Glomerular visceral epithelial cell (primary cell): ENCODE measurements around the gene ZNF3.
"Not testable (repeated sequence)": the region's sequence is repeated elsewhere in the genome, so short reads cannot be mapped to it uniquely, and the experiment has no call there.

ENCODE experiments used
- DNase-seq: peaks from one replicate; pipeline ENCODE4 v3.0.0-alpha.2; 2016; ENCODE audit errors: extremely low spot score

ZNF3 gene

DNA sequence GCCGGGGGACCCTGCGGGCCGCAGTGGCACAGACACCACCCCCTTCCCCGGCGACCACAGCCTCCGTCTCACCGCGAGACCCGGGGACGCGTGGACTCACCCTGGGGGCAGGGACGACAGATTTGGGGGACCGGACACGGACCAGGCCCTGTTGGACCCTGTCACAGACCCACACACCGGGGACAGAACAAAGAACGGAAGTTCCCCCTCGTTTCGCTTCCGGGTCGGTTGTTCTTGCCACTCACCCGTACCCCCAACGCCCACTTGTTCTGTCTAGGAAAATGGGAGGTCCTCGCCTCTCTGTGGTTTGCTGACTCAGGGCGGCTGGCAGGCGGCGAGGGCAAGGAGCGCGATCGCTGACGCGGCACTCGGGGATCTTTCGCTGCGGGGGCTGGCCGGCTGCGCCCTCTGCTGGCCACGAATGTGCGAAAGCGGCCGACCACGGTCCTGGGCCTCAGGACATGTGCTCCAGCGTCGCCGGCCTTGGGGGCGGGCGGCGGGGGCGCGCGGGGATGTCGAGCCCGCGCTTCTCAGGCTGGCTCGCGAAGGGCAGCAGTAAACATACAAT, at the start of gene ZNF3:
Gene ZNF3, minus strand, starts transcription at position 189 of the 568 bp plus-strand sequence. CDS start 4,366 bp downstream, outside the sequence.
- DNase-seq: peak; percentile 98

DNA sequence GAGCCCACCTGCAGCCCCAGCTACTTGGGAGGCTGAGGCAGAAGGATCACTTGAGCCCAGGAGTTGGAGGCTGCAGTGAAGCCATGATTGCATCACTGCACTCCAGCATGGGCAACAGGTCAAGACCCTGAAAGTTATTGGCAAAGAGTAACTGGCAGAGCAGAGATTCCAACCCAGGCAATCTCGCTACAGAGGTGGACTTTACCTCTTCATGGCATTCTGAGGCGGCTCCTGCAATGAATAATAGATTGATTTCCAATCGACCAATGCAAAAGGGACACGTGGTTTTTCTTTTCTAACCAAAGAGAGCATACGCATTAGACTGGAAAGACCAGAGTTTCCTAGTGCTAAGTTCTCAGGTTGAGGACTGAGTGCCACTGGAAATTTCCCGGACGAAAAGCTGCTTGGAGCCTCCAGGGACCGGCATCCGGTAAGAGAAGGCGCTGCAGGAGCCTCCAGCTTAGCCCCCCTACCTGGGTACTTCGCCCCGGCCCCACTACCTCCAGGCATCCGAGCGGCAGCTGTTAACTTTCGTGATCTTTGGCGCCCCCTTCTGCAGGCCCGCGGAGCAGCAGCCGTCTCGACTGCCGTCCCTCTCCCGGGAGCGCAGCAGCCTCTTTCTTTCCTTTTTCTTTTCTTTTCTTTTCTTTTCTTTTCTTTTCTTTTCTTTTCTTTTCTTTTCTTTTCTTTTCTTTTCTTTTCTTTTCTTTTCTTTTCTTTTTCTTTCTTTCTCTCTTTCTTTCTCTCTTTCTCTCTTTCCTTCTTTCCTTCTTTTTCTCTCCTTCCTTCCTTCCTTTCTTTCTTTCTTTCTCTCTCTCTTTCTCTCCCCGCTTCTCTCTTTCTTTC, 49.3 kb upstream of the ZNF3 start:
- peak; percentile 62 for DNase-seq

DNA sequence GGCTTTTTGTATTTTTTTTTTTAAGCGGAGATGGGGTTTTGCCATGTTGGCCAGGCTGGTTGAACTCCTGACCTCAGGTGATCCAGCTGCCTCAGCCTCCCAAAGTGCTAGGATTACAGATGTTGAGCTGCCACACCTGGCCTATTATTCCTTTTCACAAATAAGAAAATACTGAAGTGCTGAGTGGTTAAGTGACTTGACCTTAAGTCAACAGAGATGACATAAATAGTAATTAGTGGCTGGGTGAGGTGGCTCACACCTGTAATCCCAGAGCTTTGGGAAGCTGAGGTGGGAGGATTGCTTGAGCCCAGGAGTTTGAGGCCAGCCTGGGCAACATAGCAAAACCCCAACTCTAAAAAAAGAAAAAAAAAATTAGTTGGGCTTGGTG, 48.7 kb upstream of the ZNF3 start:
- not testable (repeated sequence) for DNase-seq

DNA sequence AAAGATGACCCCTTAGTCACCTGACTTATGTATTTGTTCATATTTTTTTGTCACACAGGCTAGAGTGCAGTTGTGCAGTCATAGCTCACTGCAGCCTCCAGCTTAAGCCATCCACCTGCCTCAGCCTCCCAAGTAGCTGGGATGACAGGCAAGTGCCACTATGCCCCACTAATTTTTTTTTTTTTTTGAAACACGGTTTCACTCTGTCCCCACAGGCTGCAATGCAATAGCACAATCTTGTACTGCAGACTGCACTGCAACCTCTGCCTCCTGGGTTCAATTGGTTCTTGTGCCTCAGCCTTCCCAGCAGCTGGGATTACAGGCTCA, 47.1 kb upstream of the ZNF3 start:
- DNase-seq: no peak

DNA sequence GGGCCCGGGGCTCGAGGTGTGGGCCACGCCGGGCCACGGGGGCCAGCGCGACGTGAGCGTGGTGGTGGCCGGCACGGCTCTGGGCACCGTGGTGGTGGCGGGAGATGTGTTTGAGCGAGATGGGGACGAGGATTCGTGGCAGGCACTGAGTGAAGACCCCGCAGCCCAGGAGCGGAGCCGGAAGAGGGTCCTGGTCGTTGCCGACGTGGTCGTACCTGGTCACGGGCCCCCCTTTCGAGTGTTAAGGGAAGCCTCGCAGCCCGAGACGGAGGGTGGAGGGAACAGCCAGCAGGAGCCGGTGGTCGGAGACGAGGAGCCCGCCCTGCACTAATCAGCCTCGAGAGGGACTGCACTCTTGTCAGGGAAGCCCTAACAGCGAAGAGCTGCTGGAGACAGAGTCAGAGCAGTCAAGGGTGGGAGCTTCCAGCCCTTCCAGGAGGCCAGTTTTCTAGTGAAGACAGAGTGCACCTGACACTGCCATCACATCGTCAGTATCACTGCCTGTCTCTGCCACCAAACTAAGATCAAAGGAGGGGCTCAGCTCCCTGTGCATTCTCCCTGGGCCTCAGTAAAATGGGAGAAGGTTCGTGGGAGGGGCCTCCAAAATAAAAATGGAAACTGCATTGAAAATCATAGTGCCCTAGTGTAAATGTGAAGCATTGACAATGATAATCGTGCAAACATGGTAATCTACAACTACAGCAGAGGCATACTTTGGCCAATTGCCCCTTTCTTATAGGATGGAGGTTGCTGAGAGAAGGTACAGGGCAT, 46.5 kb upstream of the ZNF3 start:
- DNase-seq: peak; percentile 21

DNA sequence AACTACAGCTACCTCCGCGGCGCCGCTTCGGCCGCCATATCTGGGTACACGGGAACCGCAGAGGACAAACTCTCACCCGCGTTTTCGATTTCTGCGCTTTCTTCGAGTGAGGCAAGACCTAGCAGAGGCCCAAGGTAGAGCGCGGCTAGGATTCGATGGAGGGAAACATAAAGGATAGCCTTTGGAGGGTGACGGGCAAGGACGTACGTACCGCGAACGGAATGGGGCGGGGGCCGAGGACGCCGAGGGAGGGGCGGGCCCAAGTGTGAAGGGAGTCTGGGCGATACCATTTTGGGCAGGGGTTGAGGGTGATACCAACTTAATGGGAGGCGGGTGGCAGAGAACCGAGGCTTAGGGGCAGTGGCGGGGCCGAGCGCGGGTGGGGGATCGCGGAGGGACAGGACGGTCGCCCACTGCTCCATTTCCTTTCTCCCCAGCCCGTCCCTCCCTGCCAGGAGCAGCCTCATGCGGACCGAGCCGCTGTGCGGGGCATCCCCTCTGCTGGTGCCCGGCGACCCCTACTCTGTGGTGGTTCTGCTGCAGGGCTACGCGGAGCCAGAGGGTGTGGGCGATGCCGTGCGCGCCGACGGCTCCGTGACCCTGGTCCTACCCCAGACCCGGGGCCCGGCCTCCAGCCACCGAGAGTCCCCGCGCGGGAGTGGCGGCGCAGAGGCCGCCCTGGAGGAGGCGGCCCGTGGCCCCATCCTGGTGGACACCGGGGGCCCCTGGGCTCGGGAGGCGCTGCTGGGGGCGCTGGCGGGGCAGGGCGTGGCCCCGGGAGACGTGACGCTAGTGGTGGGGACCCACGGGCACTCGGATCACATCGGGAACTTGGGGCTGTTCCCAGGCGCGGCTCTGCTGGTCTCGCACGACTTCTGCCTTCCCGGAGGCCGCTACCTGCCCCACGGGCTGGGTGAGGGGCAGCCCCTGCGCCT, 45.7 kb upstream of the ZNF3 start, which contains the start of gene MBLAC1:
Gene MBLAC1, plus strand, starts transcription at position 37 of the 935 bp plus-strand sequence. Its CDS starts 429 bp downstream, at position 466.
- DNase-seq: peak; percentile 92

DNA sequence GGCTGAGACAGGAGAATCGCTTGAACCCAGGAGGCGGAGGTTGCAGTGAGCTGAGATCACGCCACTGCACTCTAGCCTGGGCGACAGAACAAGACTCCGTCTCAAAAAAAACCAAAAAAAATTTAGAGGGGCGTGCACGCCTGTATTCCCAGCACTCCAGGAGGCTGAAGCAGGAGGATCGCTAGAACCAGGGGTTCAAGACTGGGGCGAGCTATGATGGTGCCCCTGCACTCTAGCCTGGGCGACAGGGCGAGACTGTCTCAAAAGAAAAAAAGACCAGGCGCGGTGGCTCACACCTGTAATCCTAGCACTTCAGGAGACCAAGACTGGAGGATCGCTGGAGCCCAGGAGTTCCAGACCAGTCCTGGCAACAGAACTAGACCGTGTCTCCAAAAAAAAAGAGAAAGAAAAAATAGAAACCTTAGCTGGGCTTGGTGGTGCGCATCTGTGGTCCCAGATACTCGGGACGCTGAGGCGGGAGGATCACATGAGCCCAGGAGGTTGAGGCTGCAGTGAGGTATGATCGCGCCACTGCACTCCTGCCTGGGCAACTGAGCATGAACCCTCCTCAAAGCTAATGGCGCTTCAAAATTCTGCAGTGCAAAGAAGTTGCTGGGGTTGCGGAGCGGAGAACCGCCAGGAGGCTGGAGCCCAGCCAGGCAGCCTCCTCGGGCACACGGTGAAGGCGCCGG, 44.9 kb upstream of the ZNF3 start:
- DNase-seq: no peak

DNA sequence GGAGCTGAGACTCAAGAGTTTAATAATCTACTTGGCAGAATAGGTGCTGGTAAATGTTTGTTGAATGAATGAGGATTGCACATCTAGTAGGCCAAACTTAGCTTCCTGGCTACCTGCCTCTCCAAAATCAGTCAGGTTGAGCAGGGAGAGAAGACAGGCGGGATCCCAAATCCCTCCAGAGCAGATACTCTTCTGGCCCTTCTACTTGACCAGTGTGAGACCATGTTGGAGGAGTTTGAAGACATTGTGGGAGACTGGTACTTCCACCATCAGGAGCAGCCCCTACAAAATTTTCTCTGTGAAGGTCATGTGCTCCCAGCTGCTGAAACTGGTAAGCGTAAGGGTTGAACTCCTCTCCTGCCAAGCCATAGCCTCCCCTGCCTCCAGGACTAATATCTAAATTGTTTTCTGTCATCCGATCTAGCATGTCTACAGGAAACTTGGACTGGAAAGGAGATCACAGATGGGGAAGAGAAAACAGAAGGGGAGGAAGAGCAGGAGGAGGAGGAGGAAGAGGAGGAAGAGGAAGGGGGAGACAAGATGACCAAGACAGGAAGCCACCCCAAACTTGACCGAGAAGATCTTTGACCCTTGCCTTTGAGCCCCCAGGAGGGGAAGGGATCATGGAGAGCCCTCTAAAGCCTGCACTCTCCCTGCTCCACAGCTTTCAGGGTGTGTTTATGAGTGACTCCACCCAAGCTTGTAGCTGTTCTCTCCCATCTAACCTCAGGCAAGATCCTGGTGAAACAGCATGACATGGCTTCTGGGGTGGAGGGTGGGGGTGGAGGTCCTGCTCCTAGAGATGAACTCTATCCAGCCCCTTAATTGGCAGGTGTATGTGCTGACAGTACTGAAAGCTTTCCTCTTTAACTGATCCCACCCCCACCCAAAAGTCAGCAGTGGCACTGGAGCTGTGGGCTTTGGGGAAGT, 43.0 kb upstream of the ZNF3 start:
- DNase-seq: no peak

DNA sequence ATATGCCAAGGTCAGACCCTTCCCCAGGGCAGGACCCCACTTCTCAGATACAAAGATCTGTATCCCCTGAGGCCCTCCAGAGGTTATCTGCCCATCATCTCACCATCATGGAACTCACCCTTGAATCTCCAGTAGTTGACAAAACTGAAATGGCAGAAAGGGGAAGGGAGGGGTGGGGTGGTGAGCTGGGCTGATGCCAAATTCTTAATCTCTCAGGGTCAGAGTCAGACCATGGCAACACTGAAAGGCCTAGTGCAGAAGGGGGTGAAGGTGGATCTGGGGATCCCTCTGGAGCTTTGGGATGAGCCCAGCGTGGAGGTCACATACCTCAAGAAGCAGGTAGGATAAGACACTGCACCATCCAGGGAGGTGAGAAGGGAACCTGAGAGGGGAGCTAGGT, 41.0 kb upstream of the ZNF3 start:
- no peak for DNase-seq

DNA sequence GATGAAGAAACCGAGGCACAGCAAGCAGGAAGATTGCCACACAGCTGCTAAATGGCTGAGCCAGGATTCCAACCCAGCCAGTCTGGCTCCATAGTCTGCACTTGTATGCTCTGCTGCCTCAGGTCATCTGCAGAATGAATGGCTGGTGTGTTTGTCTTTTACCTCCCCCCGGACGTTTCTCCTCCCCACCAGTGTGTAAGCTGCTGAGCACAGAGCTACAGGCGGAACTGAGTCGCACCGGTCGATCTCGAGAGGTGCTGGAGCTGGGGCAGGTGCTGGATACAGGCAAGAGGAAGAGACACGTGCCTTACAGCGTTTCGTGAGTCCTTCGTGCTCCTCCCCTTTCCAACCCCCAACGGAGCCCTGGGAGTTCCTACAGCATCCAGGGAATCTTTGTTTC, 40.5 kb upstream of the ZNF3 start:
- no peak for DNase-seq

DNA sequence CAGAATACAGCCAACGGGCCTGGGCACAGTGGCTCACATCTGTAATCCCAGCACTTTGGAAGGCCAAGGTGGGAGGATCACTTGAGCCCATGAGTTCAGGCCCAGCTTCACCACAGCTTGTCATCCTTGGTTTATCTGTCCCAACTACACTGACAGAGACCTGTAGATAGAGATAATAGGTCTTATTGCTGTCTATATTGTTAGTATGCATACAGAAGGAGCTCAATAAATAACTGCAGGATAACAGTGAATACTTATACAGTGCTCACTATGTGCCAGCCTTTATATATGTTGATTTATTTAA, 39.2 kb upstream of the ZNF3 start:
- DNase-seq: no peak

DNA sequence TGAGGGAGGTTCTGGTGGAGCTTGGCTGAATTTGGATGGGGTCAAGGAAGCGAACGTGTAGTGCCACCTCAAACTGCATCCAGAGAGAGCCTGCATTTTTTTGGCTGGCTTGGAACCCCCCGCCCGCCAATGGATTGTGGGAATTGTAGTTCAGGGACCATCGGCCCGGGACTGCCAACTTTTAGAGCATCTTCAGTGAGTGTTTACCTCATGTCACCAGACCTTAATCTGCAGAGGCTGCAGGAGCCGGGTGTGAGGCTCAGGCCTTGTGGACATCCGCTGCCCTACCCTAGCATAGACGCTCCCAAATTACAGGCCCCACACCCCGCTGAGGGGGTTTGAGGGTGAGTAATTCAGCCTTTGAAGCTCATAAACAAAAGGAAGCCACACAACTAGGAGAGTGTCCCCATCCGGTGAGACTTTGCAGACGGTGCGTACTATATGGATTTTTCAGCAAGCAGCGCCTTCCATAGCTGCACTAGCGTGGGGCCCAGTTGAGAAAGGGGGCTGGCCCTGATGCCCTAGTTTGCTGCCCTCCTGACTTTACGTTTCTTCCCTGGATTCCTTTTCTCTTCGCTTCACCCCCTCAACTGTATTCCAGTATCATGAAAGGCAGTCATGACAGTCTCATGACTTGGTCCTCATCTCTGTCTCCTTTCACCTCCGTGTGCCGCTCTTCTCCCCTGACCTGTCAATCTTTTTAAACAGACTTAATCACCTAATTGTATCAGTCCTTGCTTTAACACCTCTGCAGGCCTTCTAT, 38.6 kb upstream of the ZNF3 start:
- DNase-seq: peak; percentile 52

DNA sequence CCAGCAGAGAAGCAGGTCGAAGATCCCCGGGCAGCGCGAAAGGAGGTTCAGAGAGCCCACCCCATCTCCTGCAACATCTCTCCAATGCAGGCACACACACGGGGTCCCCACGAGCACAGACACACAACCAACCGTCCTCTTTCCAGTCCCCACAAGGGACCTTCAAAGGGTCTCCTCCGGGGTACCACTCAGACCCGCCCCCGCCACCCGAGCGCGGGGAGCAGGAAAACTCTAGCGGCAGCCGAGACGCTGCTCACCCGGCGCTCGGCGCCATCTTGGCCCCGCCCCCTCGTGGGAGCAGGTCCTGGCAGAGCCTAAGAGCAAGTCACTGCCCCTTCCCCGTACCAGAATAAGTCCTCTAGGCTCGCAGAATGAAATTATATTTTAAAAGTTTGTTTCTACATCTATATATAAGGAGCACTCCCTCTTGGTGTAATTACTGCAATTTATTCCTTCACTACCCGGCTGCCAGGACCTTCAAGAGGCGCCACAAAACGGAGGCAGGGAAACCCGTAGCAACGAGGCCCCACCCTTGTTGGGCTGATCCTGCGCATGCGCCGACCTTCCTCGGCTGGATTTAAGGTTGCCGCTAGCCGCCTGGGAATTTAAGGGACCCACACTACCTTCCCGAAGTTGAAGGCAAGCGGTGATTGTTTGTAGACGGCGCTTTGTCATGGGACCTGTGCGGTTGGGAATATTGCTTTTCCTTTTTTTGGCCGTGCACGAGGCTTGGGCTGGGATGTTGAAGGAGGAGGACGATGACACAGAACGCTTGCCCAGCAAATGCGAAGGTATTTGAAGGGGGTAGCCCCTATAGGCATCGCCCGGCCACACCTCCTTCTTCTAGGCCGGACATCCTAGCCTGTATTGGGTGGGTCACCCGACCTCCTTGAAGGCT, 37.8 kb upstream of the ZNF3 start, which contains the start of the genes CNPY4 and TAF6:
Gene CNPY4, plus strand, starts transcription at position 563 of the 898 bp plus-strand sequence. Its CDS starts 111 bp downstream, at position 674.
Gene TAF6, minus strand, starts transcription at position 287 of the 898 bp plus-strand sequence. CDS start 5,149 bp downstream, outside the sequence.
- peak; percentile 95 for DNase-seq

DNA sequence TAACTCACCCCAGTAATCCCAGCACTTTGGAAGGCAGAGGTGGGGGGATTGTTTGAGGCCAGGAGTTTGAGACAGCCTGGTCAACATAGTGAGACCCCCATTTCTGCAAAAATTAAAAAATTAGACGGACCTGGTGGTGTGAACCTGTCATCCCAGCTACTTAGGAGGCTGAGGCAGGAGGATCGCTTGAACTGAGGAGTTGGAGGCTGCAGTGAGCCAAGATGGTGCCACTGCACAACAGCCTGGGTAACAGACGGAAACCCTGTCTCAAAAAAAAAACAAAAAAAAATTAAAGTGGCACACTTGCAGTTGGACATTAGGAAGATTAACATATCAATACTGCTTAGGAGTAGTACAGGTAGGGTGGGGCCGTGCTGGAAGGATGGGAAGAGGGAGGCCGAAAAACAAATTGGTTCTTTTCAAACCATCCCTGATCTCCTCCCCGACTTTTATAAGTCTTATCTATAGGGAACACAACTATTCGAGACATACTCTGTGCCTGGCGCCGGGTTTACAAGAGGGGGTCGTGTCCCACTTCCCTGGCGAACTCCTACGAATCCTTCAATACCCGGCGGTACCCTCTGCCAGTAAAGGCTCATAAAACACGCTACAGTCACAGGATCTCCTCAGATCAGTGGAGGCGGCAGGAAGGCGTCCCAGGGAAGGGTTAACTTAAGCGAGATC, 37.0 kb upstream of the ZNF3 start:
- peak; percentile 50 for DNase-seq

DNA sequence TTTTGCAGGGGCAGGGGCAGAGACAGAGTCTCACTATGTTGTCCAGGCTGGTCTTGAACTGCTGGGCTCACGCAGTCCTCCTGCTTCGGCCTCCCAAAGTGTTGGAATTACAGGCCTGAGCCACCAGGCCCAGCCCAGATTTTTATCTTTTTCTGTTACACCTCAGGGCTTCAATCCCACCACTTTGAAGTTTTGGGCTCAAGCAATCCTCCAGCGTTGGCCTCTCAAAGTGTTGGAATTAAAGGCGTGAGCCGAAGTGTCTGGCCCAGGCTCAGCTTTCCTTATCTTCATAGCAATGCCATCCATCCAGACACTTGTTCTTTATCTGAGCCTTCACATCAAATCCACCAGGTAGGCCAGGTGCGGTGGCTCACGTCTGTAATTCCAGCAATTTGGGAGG, 33.5 kb upstream of the ZNF3 start:
- no peak for DNase-seq

DNA sequence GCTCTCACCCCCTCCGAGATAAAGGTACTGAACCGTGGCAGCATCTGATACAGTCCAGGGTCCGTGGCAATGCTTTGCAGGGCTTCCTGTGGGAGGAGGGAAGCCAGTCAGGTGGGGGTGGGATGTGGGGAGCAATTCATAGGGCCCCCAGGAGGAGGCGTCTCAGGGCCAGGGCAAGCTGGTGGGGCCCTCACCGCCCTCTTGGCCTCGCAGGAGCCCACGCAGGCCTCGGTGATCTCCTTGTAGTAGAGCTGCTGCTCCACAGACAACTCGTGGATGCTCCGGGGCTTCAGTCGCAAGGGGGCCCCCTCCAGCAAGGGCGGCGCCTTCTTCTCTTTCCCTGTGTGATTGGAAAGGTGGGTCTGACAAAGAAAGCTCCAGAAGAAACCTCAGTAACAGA, 30.4 kb upstream of the ZNF3 start:
- no peak for DNase-seq

DNA sequence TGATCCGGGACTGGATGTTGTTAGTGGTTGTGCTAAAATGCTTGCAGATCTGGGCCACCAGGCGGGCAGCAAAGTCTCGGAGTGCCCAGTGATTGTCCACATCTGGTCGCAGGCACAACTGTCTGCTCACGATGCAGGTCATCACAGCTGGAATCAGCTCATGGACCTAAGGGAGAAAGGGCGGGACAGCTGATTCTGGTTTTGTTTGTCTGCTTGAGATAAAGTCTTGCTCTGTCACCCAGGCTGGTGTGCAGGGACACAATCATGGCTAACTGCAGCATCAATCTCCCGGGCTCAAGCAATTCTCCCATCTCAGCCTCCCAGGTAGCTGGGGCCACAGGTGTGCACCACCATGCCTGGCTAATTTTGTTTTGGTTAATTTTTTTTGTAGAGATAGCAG, 29.6 kb upstream of the ZNF3 start:
- DNase-seq: no peak
